ENCODE measurements around the gene SLCO3A1.
A peak's percentile ranks its signal among the peaks of the same experiment; 100 is the strongest.
"Not testable (repeated sequence)": the region's sequence is repeated elsewhere in the genome, so short reads cannot be mapped to it uniquely, and the experiment has no call there.

SLCO3A1 gene

DNA sequence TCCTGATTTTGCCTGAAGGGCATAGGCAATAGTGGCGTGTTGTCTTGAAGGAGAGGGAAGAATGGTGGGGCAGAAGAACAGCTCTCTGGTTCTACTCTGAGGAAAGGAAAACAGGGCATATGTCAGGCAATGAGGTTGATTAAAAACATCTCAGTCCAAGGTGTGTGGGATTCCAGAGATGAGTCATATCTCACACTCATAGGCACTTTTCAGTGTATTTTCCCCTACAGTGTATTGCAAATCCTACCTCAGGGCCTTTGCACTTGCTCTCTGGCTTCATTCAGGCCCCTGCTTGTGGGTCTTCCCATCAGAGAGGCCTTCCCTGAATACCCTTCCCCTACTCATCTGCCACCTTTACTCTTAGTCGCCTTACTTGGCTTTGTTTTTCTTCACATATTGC is 107.8 kb downstream of the SLCO3A1 start:
- no peak for DNase-seq

DNA sequence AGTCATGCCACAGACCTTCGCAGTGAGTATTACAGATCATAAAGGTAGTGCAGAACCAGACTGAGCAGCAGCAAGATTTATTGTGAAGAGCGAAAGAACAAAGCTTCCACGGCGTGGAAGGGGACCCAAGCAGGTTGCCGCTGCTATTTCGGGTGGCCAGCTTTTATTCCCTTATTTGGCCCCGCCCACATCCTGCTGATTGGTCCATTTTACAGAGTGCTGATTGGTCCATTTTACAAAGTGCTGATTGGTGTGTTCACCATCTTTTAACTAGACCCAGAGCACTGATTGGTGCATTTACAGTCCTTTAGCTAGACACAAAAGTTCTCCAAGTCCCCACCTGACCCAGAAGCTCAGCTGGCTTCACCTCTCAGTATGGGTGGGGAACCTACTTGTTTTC is 110.2 kb downstream of the SLCO3A1 start:
- not testable (repeated sequence) for DNase-seq

DNA sequence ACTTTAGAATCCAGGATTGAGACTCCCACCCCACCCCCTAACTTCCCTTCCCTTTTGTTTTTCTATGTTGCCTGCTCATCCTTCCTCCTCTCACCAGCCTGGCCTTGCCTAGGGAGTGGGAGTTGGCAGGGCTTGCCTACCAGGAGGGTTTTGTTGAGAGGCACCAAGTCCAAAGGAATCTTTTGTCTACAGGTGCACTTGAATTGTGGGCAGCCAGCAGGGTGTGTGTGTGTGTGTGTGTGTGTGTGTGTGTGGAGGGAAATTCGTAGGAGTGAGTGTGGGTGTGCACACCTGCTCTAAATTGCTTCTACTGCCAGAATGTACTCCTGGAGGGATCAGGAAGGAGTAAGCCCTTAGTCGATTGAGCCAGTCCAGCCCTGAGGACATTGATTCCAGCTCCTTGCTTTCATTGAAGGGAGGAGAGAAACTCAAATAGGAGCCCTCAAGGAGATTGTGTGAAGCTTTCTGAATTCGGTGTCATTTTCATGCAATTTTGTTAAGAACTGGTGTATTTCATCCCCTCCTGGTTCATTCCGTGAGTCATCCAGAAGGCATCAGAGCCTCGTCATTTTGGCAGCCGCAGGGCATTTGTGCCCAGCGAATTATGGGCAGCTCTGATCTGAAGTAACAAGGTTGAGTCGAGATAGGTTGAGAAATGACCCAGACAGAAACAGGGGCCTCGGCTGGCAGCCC is 112.1 kb downstream of the SLCO3A1 start:
- DNase-seq = peak in 4 of 51 donors; percentile 25 to 68 (median 52)

DNA sequence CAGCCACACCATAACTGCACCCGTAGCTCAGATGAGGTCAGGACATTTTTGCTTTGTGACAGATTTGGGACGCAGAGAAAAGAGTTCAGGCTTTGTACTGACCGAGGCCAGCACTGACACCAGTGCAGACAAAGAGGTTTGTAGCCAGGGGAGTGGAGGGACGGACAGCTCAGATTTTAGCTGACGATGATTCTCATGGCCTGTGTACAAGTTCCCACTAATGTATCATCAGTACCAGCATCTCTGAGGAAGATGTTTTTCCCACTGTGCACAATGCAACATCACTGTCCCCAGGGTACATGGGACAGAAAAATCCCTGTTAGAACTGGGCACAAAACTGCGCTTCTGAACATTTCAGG is 112.7 kb downstream of the SLCO3A1 start:
- peak in 6 of 51 donors; percentile 17 to 68 (median 35) for DNase-seq

DNA sequence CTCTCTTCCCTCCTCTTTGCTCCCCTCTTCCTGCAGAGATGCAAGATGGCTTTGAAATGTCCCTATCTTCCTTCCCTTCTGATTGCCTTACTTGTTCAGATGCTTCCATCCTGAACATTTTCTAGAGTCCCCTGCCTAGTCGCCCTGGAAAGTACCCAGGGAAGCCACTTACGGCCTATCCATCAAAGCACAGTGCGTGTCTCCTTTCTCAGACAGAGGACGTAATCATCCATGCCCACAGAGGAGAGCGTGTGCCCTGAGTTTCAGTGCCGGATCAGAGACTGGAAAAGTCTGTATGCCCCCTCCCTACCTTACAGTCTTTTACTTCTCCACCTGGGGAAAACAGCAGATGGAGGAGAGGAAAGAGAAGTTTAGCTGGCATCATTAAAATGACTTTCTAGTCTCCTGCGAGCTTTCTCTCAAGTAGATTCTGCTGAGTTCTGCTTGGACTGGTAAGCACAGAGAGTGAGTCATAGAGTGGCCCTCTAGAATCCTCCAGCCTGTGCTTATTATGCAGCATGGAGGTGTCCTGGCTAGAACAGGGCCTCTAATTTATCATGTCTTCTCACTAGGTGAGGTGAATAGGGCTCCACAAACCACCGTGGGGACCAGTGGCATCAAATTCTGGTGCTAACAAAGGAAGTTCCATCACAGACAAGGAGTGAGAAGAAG is 114.6 kb downstream of the SLCO3A1 start:
- DNase-seq = peak in 1 of 51 donors; percentile 26

DNA sequence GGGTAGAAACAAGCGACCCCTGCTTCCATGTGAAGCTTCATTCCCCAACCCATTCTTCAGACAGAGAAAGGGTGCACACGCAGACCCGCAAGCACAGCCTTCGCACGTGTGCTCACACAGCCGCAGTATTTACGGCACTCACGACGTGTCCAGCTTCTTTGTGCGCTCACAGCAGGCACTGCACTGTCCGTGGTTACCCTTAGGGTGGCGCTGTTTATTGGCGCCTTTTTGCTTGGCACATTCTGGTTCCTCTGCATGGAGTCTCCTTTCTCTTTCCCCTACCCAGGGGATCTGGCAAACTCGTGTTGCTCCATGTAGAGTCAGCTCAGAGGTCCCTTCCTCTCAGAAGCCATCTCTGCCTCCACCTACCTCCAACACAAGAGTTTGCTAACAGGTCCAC is 115.1 kb downstream of the SLCO3A1 start:
- DNase-seq = no peak

DNA sequence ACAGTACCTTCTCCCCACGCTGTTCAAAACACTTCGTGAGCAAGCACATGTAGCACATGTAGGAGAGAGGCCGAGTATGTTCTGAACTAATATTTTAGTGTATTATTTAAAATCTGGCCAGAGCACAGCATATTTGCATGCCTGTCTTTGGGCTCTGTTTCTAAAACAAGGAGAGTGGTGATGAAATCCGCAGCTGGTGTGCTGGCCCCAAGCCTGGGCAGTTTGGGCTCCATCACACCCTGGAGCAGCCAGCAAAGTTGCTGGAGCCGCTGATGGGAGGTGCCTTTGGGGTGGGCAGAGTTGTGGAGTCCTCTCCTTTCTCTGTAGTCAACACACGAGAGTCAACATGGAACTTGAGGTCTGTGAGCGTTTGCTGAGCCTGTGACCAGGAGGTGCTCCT is 116.6 kb downstream of the SLCO3A1 start:
- peak in 32 of 51 donors; percentile 6 to 74 (median 40) for DNase-seq

DNA sequence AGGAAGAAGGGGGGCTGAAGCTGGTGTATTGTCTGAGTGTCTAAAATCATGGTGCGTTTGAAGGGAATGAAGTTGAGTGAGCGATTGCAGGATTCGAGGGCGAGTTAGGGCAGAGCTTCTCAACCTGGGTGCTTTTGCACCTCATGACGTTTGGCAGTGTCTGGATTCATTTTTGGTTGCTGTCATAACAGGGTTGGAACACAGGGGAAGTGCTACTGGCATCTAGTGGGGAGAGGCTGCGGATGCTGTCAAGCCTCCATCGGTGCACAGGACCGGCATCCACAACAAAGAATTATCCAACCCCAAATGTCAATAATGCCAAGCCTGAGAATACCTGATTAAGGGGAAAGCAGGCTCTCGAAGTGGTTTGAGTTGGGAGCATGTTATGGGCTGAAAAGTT is 120.0 kb downstream of the SLCO3A1 start:
- no peak for DNase-seq

DNA sequence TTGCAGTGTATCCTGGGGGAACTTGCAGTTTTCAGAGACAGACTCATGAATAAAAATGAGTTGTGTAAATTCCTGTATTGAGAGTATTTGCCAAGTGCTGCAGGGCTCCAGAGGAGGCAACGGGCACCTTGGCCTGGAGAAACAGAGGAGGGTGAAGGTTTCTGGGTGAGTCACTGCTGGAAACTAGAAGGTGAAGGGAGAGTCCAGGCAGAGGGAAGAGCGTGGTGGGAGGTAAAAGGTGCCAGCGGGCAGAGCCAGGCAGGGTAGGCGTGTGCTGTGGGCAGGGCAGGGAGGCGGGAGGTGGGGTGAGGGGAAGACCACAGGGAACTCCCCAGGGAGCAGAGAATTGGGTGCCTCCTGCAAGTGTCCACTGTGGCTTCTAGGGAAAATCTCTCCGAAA is 120.8 kb downstream of the SLCO3A1 start:
- no peak for DNase-seq

DNA sequence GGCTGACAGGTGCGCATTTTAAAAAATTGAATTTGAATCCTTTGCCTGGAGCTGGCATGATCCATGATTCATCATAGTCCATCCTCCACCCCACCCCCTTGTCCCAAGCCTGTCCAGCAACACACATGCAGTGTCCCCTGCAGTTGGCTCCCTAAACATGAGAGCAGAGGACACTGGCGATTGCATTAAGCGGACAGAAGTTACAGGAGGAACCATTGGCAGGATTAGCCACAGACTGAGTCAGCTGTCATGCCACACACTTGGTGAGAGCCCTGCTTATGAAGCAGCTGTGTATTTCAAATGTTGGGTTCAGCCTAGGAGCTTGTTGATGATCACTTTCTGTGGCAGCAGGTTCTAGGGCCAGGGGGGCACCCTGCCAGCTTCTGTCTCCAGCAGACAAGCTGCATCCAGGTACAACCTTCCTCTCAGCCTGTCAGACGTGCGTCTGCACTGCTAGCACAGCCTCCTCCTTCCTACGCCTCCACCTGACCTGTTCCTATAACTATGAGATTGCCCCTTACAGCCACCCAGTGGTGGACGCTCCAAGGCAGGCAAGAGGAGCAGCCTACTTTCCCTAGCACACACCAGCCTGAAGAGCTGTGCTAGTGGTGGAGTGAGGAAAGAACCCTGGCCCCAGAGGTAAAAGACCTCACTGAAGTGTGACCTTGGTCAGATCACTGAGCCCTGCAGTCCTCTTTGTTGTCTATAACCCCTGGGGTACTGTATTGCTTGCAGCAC is 121.9 kb downstream of the SLCO3A1 start:
- DNase-seq = no peak

DNA sequence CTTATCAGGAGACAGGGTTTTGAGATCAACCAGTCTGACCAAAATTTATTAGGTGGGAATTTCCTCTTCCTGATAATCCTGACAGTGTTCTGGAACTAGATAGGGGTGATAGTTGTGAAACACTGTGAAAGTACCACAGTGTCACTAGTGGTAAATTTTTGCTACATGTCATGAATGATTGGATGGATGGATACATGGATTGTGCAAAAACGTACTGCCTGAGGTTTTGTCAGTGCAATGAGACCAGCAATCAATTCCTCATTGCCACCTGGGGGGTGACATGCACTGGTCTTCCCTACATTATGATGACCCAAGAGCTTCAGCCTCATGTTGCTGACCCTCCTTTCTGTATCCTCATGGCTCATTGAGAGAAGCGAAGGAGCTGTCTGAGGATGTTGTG is 123.5 kb downstream of the SLCO3A1 start:
- no peak for DNase-seq

DNA sequence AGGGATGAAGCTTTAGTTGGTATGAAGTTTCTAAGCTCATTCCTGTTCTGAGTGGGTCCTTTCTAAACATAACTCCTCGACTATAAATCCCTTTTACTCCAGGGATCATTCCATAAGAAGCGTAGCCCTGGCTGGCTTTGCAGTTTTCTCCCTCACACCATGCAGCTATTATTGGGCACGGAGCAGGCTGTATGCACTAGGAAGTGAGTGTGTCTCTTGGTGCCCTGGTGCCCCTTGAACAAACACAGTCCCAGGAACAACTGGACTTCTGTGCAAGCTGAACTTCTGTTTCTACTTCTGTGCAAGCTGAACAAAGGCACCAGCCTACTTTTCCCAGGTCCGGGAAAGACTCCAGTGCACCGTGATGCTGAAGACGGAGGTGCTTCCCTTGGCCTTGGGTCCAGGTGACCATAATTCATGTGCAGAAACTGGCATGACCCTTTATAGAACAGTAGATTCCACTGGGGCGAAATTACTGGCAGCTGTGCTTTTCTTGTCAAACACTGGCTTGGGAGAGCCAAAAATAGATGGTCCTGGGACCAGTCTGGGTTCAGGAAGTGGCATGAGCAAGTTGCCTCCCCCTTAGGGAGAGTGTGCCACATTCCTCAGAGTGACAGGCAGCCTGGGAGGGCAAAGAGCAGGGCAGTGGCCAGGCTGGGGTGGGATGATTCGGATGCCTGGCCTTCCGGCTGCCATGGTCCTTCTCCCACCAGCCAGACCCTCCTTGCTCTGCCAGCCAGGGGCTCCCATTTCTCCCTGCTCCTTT is 127.2 kb downstream of the SLCO3A1 start:
- no peak for DNase-seq

DNA sequence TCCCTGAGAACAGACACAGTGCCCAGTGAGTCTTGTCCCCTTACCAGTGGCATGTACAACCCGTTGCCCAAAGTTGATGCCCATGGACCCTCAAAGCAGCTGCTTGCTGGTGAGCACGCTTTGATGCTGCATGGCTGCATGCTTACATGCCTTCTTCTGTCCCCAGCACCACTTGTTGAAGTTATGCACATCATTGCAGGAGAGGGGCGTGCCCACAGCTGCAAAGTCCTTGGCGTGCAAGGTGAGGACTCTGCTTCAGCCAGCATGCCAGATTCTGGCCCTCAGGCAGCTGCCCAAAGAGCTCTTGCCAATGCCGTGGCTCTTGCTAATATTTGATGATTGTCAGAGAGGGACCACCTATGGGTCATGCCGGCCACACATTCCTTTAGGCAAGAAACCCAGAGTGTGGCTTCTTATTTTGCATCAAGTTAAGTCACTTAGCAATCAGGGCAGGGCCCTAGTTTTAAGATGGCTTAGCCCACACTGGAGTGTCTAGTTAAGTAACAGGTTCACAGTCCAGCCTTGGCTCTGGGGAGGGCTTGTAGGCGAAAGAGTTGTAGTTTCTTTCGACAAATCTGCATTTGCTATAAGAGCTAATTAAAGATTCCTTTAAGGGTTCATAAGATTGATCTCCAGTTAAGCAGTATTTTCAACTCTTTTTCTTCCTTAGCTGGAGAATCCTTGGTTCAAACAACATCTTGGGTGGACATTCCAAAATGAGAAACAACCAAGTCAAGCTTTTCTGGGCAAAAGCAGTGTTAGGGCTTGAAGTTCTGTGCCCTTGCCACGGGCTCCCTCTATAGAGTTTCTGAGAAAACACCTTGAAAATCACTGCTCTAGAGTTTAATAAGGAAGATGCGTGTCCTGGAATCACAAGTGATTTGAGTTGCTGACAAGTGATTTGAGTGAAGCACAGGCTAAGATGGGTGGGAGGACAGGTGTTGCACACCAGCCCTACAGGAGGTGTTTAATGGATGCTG is 128.6 kb downstream of the SLCO3A1 start:
- DNase-seq = no peak

DNA sequence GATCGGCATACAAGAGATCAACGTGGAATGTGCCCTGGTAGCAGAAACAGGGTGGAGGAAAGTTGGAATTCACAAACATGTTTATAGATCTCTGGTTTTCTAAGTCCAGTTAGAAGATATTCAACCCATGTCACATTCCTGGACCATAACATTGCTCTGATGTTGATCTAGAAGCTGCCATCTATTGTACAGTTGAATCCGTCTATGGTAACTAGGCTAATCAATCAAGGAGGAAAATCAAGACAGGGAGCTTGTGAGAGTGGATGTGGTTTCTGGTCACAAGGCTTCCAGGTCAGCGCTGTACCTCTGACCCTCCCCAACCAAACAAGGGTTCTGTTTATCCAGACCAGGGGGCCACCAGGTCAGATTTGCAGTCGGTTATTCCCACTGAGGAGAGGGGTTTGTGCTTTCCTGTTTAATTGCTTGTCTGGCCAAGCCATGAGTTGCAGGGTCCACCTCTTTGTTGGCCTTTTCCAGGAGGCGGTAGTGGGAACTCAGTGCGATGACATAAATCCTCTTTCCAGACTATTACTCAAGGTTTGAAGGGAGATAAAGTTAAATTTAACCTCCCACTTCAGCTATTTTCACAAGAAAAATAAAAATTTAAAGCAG is 130.3 kb downstream of the SLCO3A1 start:
- DNase-seq = no peak

DNA sequence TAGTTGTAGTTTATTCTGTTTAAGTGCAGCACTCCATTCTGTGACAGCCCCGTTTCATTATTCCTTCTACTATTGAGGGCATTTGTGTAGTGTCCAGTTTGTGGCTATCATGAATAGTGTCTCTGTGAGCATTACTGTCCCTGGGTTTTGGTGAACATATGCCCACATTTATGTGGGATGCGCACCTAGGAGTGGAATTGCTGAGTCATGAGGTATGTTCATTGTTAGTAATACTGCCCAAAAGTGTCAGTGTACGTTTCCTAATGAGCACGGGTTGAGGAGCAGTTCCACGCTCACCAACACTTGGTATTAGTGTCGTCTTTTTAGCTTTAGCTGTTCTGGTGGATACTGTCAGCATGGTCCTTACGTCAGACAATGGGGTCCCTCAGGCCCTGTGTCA is 131.8 kb downstream of the SLCO3A1 start:
- DNase-seq = no peak

DNA sequence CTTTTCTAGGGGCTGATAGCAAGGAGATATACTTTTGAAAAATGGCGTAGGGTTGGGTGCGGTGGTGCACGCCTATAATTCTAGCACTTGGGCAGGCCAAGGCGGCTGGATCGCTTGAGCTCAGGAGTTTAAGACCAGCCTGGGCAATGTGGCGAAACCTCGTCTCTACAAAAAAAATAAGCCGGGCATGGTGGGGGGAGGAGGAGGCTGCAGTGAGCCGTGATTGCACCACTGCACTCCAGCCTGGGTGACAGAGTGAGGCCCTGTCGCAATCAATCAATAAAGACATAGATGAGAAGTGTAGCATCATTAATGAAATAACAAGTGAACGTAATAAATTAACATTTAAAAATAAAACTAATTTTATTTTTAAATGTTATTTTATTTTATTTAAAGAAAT is 134.6 kb downstream of the SLCO3A1 start:
- no peak for DNase-seq

DNA sequence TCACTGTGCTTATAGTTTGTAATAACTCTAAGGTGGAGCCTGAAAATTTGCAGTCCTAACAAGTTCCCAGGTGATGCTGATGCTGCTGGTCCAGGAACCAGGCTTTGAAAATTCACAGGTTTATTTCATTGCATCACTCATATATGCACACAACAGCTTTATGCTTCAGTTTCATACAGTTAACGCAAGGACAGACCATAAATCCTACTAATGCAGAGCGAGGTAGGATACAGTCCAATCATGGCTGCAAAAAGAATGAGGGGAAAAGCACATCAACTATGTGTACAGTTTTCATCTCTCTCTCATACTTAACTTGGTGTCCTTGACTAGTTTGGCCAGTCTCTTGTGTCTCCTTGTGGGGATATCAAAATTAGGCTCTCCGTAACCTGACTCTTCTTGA is 135.1 kb downstream of the SLCO3A1 start:
- no peak for DNase-seq

DNA sequence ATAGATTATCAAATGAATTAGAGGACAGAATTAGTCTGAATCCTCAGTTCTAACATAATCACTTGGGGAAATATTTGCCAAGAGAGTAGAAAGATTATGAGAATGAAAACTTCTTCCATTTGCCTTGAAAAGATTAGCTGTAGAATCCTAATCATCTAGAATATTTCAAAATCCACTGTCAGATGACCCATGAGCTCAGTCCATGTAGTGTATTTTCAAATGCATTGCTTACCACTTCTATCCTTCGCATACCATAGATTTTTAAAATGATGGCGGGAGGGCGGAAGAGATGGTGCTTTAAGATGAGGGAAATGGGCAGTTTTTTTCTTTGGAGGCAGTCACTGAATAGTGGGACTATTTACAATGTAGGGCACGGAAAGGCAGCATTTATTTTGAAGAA is 136.3 kb downstream of the SLCO3A1 start:
- DNase-seq = no peak

DNA sequence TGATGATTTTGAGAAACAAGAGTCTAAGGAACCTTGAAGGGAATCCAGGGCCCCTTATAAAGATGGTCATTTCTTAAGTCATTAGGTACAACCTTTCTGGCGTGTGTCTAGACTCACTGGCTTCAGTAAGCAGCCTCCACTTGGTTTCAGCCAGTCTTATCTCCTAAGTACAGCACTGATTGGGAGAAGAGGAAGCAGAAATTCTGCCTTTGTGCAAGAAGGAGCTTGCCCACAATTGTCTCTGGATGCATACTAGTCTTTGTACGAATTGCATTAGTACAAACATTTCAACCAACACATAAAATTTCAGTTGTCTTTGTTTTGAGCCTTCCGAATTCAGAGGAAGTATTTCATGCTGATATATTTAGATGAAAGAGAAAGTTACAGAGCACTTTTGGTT is 139.4 kb downstream of the SLCO3A1 start:
- DNase-seq = no peak

DNA sequence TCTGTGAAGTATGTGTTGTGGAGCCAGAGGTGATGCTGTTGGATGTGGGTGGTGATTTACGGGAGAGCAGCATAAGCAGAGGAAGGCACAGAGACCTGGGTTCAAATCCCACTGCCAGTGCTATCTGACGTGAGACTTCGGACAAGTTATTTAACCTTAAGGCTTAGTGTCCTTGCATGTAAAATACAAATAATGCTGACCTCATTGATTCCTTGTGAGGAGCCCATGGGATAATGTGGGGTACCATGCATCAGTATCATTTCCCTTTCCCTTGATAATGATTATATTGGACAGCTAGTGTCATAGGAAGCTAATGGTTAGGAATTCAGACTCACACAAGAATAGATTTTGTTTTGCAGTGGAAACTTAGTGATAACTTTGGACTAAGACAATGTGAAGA is 141.6 kb downstream of the SLCO3A1 start:
- no peak for DNase-seq

Data from hypothalamus (tissue), 51 donors.